ENCODE results near the gene NLN.
"Not testable (repeated sequence)": the region's sequence is repeated elsewhere in the genome, so short reads cannot be mapped to it uniquely, and the experiment has no call there.

NLN gene

DNA sequence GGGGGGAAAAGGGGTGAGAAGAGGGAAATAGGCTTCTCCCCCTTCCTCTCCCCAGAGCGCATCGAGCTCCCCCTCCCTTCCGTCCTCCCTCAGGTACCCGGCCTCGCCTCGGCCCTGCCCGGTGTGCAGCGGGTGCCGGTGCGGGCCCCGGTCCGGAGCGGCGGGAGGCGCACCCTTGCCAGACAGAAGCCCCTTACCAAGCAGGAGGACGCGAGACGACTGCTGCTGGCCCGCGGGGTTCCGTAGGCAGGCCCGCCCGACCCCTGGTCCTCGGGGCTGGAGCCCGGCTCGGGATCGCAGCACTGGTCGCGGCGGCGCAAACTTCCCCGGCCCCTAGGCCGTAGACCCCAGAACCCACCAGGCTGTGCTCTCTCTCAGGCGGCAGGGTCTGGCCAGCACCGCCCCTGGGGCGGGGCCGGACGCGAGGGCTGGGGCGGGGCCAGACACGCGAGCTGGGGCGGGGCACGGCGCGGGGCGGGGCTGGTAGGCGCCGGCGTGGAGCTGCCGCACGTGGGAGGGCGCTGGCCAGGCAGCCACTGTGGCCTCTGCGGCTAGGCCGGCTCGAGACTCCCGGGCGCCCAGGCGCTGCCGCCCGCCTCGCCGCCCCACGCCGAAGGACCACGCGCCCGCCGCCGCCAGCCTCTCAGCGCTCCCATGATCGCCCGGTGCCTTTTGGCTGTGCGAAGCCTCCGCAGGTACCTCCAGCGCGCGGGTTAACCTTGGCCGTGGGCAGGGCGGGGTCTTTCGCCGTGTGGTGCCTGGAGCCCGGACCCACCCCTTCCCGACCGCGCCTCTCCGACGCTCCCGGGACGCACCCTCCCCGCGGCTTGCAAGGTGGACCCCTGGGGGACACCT is at the start of gene NLN, which contains the start of gene SGTB:
NLN (plus strand) TSS at position 486 of the 855 bp plus-strand sequence; CDS start at position 655, 169 bp downstream.
SGTB (minus strand) TSS at position 390 of the 855 bp plus-strand sequence. CDS start 1,302 bp downstream, outside the sequence.
- peak; percentile 95 for DNase-seq

DNA sequence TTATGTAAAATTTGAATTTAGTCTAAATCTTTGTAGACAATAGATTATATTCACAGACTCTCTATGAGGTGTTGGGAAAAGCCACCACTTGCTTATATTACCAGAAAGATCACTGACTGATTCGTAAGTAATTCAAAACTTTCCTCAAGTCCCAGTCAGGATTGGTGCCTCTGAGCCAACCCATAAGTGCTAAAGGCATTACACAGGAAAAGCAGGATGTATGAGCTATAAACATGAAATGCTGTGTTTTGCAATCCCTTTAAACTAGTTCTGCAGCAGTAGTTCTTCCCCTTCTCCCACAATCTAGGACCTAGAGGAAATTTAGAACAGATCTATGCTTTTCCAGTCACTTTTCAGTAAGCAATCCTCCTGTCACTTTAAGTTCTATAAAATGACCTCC is 49.2 kb upstream of the NLN start:
- DNase-seq: no peak

DNA sequence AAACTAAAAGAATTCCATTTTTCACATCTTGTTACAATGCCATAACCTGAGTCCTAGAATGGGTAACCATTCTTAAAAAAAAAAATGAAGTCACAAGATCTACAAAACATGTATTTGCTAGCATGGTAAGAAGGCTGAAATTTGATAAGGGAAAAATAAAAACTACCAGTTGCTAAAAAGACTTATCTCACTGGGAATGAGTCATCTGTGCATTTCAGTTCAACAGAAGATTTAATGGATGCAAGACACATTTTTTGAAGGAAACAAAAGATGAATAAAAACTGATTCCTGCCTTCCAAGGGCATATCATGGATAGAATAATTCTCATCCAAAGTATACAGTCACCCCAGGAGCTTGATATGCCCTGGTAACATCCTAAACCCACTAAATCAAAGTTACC is 47.3 kb upstream of the NLN start:
- DNase-seq: no peak

DNA sequence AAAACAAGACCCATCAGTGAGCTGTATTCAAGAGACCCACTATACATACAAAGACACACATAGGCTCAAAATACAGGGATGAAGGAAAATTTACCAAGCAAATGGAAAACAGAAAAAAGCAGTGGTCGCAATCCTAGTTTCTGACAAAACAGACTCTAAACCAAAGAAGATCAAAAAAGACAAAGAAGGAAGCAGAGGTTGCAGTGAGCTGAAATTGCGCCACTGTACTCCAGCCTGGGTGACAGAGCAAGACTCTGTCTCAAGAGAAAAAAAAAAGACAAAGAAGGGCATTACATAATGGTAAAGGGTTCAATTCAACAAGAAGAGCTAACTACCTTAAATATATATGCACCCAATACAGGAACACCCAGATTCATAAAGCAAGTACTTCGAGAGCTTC is 45.9 kb upstream of the NLN start:
- not testable (repeated sequence) for DNase-seq

DNA sequence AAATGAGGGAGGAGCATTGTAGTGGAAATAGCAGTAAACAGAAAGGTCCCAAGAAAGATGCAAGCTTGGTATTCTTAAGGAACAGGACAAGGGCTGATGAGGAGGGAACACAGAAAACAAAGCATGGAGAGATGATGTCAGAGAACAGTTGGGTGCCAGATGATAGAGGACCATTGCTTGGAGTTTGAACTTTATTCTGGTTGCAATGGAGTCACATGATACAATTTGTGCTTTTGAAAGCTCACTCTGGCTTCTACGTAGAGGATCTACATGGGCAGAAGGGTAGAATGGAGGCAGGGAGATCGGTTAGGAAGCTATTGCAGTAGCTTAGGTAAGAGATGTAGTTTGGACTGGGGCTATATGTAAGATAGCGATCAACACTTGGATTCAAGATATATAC is 39.9 kb upstream of the NLN start:
- DNase-seq: no peak

DNA sequence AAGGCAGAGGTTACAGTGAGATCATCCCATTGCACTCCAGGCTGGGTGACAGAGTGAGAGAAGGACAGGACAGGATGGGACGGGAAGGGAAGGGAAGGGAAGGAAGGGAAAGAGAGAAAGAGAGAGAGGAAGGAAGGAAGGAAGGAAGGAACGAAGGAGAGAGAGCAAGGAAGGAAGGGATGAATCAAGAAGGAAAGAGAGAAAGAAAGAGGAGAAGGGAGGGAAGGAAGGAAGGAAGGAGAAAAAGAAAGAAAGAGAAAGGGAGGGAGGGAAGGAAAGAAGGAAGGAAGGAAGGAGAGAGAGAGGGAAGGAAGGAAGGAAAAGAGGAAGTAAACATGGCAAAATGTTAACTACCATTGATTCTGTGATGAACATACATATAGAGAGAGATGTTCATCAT is 28.9 kb upstream of the NLN start:
- DNase-seq: no peak

DNA sequence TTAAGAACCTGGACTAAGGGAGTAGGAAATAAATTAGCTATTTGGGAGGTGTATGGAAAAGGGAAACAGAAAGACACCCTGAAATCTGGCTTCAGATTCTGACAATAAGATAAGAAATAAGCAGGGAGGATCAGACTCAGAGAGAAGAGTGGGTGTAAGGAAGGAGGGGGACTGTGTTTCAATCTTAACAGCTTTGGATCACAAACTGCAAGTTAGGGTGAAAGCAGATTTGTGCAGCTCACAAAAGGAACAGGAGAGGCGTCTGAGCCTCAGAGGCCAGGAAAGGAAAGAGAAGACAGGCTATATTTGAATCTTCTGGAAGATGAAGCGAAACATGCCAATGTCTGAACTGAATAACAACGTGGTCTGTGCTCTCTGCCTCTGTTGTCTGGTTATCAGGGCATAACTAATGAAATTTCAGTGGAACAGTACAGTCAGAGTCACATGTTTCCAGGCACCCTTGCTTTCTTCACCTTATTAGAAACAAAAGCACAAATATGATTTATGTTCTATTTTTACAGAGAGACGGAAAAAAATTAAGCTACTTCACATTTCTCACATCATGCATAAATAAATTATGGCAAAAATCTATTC is 26.7 kb upstream of the NLN start:
- DNase-seq: no peak

DNA sequence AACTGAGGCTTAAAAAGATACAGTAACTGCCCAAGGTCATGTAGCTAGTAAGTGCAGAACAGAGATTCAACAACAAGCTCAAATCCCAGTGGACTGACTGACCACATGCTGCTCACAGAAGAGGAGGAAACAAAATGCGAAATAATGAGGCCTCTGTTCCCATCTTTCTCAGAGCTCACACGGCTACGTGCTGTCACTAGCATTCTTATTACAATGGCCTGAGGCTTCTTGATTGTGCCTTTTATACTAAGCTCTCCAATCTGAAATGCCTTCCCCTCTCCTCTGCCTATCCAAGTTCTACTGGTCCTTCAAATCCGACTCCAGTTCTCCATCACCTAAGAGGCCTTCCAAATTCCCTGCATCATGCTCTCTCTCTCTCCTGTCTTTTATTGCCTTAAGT is 26.1 kb upstream of the NLN start:
- no peak for DNase-seq

DNA sequence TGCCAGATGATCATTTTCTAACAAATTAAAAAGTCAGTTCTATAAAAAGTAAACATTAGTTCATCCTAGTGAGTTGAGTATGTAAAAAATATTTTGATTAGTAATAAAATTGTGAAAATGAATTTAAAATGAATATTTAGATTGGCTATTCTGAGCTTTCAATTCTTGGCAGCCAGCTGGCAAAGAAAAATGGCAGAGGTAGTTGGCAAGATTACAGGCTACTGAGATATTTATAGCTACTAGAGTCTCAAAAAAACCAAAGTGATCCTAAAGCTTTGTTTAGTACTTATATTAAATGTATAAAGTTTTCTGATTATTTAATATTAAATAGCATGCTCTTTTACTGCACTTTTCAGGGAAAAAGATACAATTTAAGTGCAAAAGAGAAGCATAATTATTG is 25.1 kb upstream of the NLN start:
- no peak for DNase-seq

DNA sequence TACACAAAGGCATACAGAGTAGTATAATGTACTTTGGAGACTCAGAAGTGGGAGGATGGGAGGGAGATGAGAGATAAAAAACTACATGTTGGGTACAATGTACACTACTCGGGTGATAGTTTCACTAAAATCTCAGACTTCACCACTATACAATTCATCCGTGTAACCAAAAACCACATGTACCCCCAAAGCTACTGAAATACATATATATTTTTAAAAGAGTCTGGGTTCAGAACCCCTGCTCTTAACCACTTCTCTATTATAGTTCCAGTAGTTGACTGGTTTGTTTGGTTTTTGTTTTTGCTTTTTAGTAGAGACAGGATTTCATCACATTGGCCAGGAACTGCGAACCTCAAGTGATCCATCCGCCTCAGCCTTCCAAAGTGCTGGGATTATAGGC is 22.7 kb upstream of the NLN start:
- no peak for DNase-seq

DNA sequence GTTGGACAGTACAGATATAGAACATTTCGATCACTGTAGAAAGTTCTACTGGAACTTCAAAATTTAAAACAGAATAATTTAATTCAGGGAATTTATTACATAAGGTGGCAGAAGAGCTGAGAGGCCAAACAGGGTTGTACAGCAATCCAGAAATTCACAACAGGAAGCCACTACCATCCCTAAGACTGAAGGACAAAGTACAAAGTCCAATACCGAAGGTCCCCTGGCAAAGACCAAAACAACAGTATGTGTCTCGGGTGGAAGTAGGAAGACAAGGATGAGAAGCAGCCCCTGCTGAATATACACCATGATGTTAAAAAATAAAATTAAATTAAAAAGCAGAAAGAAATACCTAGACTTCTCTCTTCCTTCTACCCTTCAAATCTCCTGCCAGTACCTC is 20.0 kb upstream of the NLN start:
- no peak for DNase-seq

DNA sequence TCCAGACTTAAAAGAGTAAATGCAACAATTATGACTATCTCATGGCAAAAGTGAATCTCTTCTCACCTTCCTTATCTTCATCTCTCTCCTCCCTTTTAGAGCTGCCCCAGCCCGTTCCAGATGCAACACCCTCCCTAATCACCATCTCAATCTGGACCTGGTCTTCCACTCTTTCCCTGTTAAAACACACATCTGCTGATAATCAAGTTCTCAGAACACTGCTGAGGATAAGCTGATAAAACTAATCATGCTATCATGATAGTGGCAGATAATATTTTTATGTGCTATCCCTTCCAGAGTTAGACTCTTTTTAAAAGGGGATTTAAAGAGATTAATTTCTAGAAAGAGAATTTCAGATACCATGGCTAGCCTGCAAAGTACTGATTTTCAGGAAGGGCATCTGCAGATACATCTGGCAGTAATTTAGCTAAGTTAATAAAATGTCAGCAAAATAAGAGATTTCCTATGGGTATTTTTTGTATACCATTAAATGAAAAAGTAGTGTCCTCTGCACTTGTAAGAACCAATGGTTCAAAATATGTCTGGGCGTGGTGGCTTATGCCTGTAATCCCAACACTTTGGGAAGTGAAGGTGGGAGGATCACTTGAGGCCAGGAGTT is 17.3 kb upstream of the NLN start:
- DNase-seq: no peak

DNA sequence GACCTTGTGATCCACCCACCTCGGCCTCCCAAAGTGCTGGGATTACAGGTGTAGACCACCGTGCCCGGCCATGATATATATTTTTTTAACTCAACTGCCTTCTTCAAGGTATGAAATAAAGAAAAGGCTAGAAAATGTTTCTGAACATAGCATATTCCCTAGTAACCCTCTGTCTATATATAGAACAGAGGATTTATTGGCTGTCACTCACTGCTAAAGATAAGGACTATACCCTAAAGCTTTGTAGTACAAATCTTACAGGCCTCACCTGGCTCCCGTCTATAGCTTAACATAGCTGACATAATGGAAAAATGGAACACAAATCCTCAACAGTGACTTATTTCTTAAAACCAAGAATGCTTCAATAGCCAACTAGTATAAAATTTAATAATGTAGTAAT is 14.3 kb upstream of the NLN start:
- DNase-seq: no peak

DNA sequence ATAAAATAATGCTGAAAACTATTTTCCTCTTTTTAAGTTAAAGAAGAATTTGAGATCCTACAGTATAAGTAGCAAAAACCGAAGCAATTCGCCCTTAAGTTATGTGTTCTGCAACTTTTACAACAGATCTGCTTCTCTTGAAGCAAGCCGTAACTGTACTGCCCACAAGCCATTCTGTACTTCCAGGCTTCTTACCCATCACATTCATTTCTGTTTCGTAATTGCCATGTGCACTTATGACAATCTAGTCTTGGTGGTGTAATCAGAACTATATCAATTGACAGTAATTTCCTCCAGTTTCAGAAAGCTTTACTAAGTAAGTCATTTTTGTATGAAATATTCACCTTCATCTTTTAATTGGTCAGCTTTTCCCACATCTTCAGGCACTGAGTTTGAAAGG is 13.9 kb upstream of the NLN start:
- DNase-seq: no peak

DNA sequence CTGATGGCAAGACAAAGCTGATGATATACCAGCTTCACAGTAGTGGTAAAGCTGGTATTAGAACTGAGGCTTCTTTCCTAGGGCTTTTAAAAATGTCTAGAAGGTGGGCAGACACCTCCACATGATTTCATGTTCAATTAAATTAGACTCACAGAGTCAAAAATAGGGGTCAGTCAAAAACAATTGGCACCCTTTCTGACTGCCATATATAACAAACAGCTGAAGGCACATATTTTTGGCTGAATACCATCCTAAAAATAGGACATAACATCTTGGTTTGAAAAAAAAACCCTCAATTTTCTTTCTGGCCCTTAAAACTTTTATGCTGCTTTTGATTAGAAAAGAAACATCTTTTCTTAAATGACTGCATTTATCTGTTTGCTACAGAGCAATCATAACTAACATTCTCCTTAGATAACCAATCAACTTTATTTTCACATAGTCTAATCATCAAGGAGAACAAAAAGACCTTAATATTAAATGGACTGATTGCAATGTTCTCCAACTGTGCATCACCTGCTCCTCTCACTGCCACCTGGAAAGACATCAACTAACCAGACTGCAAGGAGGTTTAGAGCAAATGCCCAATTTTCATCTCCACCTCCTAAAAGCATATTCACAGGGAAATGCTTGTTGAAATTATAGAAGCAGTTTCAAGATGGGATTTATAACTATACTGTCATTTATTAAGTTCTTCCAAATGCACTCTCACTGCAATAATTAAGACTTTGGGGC is 3.3 kb upstream of the NLN start:
- DNase-seq: no peak

DNA sequence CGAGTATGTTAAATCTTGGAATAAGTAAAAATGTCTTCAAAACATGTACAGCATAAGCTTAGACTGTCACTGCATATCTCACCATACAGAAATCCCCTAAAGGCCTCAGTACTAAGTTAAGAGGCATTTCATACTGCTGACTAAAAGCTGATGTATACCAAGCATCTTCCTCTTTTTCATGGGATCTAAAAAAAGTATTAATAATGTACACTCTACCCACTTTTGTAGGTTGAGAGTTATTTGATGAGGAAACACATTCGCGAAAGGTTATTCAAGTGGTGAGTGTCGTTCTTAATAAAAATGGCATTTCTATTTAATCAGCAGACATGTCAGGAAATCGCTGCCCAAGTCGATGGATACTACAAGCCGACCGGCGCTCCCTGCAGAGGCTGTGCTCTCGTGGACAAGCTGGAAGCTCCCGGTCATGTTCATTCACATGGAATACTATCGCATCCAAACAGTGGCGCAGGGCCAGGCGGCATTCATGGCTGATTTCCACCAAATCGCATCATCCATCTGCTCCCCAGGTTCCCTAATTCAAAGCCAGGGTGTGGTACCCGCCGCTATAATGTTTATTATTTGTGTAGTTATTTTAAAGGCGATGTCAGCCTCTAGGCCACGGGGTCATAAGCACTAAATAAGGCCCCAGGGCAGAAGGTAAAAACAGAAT is 820 bp upstream of the NLN start:
- DNase-seq: peak; percentile 80

DNA sequence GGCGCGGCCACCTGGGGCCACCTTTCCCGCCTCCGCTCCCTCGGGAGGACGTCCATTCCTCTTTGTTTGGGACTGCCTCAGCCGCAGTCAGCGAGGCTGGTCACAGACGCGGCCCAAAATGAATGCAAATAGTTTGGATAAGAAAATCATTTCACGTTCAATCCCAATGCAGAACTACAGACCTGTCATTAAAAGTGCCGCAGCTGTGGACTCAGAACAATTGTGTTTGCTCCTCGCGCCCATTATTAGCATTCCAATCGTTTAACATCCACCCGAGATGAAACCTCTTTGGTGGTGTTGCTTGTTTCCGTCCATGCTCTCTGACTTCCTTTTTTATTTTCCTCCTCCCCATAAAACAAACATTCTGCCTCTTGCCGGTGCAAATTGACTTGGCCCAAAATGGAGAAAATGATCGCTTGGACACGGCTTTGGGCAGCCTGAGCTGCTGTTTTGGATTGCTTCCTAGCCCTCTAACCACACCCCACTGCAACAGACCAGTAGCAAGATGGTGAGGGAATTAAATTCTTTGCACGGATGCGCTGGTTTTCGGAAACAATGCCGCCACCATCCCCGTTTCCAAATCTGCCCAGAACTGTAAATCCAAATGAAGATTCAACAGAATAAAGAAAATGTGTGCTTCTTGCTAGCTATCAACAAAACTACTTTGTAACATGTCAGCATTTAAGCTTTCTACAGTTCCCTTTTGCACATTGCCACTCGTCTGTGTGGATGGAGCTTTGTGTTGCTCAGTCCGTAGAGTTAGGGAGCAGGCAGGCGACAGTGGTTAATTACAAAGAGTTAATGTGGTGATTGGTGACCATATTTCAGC is 784 bp downstream of the NLN start:
- peak; percentile 53 for DNase-seq

DNA sequence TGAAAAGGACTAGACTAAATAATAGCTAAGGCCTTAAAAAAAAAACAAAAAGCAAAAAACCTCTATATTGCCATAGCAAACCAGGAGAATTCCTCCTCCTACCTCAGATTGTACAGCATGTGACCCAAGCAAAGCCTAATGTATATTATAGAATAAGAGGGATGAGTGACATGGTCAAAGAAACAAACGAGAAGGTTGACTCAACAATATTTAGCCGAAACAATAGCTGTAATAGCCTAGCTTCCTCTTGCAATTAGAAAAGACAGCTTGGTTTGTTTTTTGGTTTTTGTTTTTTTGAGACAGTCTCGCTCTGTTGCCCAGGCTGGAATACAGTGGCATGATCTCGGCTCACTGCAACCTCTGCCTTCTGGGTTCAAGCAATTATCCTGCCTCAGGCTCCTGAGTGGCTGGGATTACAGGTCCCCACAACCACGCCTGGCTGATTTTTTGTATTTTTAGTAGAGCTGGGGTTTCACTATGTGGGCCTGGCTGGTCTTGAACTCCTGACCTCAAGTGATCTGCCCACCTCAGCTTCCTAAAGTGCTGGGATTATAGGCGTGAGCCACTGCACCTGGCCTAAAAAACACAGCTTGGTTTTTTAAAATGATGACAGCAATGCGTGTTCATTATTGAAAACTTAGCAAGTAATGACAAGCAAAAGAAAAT is 5.6 kb downstream of the NLN start:
- DNase-seq: no peak

DNA sequence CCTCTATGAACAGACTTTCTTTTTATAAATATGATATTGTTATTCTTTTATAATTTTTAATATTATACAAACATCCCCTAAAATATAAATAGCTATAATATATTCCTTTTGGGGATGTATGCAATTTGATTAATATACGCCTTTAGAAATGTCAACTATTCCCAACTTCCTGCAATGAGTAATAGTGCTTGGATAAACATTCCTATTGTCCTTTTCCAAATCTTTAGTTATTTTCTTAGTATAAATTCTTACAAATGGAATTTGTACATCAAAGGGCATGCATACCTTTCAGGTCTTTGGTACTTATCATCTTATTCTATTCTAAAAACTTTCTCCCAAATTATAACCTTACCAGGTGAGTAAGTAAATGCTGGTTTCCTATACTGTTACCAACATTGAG is 6.2 kb downstream of the NLN start:
- DNase-seq: no peak

DNA sequence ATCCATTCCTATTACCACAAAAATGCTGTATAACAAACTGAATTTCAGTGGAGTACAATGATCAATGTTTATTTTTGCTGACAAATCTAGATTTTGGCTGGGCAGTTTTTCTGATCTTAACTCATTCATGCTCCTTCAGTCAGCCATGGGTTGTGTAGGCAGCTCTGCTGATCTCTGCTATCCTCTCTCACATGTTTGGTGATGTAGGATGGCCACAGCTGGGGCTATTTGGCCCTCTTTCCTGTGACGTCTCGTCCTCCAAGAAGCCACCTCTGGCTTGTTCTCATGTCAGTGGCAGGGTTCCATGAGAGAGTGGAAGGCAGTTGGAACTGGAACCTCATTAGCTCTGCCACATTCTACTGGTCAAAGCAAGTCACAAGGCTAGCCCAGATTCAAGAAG is 8.9 kb downstream of the NLN start:
- DNase-seq: no peak

DNA sequence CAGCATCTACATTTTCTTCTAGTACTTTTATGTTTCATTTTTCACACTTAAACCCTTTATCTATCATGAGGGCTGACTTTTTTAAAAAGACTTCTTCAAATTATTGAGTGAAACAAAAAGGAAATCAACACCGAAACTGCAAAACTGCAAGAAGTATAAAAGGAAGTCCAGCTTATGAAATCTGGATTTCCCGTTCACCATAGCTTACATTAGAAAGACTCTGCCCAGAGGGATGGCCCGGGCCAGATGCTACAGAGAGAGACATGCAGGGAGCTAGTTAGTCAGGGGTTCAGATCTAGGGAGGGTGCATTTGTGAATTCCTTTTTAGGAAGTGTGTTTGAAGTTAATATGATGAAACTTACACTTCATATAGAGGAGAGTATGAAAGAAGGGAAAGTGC is 10.0 kb downstream of the NLN start:
- not testable (repeated sequence) for DNase-seq

Data from right forelimb (tissue), 1 donor.